ENCODE measurements around the gene C20orf144. TPM values are rescaled to one million over a fixed set of nuclear protein-coding genes. Genes with fewer than 3 reads are reported as not detected.
A peak's percentile ranks its signal among the peaks of the same experiment; 100 is the strongest.

Gene C20orf144
- total and polyA plus RNA-seq, 11 donors, result 0.13 to 0.50 (median 0.15) TPM; not detected in 8

DNA sequence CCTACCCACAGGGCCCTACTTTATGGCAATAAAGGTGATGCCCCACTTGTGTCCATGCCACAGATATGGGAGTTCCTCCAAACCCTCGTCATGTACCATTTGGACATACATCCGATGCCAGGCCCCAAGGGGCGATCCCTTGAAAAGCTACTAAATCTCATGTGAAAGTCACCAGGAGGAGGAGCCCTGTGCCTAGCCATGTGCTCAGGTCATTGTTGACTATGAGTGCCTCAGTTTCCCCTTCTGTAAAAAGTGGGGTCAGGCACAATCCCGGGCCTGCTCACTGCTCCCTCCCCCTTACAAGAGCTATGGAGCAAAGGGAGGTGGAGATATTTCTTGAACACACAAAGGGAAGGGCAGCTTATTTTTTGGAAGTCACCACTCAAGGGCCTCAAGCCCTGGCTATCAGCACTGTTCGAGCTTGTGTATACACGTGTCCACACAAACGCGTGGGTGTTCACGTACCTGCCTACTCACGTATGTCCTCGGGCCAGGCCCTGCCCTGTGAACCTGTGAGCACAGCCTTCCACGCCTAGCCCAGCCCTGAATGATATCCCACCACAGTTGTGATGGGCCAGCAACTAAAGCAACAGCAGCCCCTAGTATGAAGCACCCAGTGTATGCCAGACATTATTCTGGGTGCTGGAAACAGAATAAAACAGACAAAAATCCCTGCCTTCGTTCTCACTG is 6.5 kb downstream of the C20orf144 start:
- Histone ChIP-seq H3K36me3 (peaks cover 0 to 34% (median 8%) of the 10 kb centered on the region in 9 donors), H3K27me3 (no peaks in the 10 kb centered on the region), H3K9me3 (no peaks in the 10 kb centered on the region), H3K27ac (peak overlapping the region in 4 of 12 donors; percentile 39 to 94 (median 82)), H3K4me1 (peaks cover 3 to 63% (median 42%) of the 10 kb centered on the region in 12 donors), H3K4me3 (peak overlapping the region in 2 of 12 donors; percentile 72 to 74)
- WGBS, 4 donors, result 81 to 91% (median 90%) methylated on average over 13 of the region's 13 CpGs
- intact Hi-C loops (cut with DNase I), result loop anchor here in 6 of 10 donors (2.0 to 5.0 kb wide), 5 partner anchors 64 to 266 kb away; partner anchors contain the start of genes CDK5RAP1 (in 1 of the 6) and ZNF341 (in 1 of the 6)
- ATAC-seq (no peak), DNase-seq (peak in 1 of 5 donors; percentile 20)
- no peak for TF ChIP-seq POLR2A (IDR thresholded peaks at IDR 0.05)
- no peak for TF ChIP-seq CTCF (IDR thresholded peaks at IDR 0.05)

GRCh38 chr20:33669224-33669623 is 7.1 kb downstream of the C20orf144 start:
- H3K27me3 ChIP-seq, result no peaks in the 10 kb centered on the region
- intact Hi-C loops (cut with DNase I), result loop anchor here in 6 of 10 donors (2.0 to 5.0 kb wide), 5 partner anchors 63 to 267 kb away; partner anchors contain the start of genes CDK5RAP1 (in 1 of the 6) and ZNF341 (in 1 of the 6)
- no peaks in the 10 kb centered on the region for H3K9me3 ChIP-seq
- DNase-seq (peak in 1 of 5 donors; percentile 25), ATAC-seq (no peak)
- no peak overlapping the region for H3K4me3 ChIP-seq
- peaks cover 3 to 60% (median 38%) of the 10 kb centered on the region in 12 donors for H3K4me1 ChIP-seq
- H3K27ac ChIP-seq, result no peak overlapping the region
- TF ChIP-seq CTCF (IDR thresholded peaks at IDR 0.05) (no peak), POLR2A (IDR thresholded peaks at IDR 0.05) (no peak)
- peaks cover 0 to 34% (median 8%) of the 10 kb centered on the region in 9 donors for H3K36me3 ChIP-seq
- 96 to 100% (median 98%) methylated on average over 4 to 5 of the region's 5 CpGs for WGBS, 4 donors

- intact Hi-C loops (cut with DNase I), result loop anchor here in 6 of 10 donors (2.0 to 5.0 kb wide), 5 partner anchors 62 to 268 kb away; partner anchors contain the start of genes ZNF341 (in 3 of the 6) and CDK5RAP1 (in 1 of the 6)
- H3K36me3 ChIP-seq, result peaks cover 0 to 34% (median 8%) of the 10 kb centered on the region in 9 donors
These were observed 7.9 kb downstream of the C20orf144 start for GRCh38 chr20:33669873-33670640.

More at GRCh38 chr20:33669873-33670640, 7.9 kb downstream of the C20orf144 start:
- ATAC-seq, result no peak
- TF ChIP-seq POLR2A (IDR thresholded peaks at IDR 0.05), result no peak
- TF ChIP-seq CTCF (IDR thresholded peaks at IDR 0.05), result no peak
- H3K27me3 ChIP-seq, result no peaks in the 10 kb centered on the region
- no peak overlapping the region for H3K4me3 ChIP-seq
- H3K9me3 ChIP-seq, result no peaks in the 10 kb centered on the region
- DNase-seq, result peak in 2 of 5 donors; percentile 26 to 30
- peaks cover 3 to 61% (median 40%) of the 10 kb centered on the region in 12 donors for H3K4me1 ChIP-seq
- no peak overlapping the region for H3K27ac ChIP-seq
- 56 to 63% (median 59%) methylated on average over 13 of the region's 13 CpGs for WGBS, 4 donors
